Measurements from ENCODE around the gene P3R3URF.

Gene P3R3URF

GRCh38 chr1:46203738-46204405, 27.6 kb upstream of the P3R3URF start:
- Mint-ChIP-seq H3K36me3 (no peaks in the 10 kb centered on the region), H3K27ac (no peak overlapping the region), H3K9me3 (ENCODE audit: low read depth) (no peaks in the 10 kb centered on the region), H3K4me3 (peak overlapping the region; percentile 57), H3K27me3 (no peaks in the 10 kb centered on the region), H3K4me1 (ENCODE audit: low read depth) (peaks cover 23% of the 10 kb centered on the region)

DNA sequence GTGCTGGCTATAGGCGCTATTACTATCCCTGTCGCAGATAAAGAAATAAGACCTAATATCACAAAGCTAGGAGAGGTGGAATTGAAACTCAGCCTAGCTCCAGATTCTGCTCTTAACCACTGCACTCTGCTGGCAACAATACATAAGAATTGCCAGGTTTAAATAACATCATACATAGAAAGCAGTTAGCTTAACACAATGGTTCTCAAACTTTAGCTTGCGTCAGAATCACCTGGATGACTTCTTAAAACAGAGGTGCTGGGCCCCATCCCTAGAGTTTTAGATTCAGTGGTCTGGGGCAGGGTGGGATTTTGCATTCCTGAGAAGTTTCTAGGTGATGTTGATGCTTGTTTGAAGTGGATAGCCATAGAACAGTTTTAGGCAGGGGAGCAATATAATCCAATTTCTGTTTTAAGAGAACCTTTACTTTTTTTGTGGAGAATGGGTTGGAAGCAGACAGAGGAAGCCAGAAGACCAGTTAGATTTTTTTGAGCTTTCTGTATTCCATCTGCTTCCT, 23.0 kb upstream of the P3R3URF start:
- H3K27me3 Mint-ChIP-seq = no peaks in the 10 kb centered on the region
- H3K9me3 Mint-ChIP-seq (ENCODE audit: low read depth) = no peaks in the 10 kb centered on the region
- peaks cover 36% of the 10 kb centered on the region for H3K4me1 Mint-ChIP-seq (ENCODE audit: low read depth)
- H3K36me3 Mint-ChIP-seq = peaks cover 2% of the 10 kb centered on the region
- H3K27ac Mint-ChIP-seq = no peak overlapping the region
- peak overlapping the region; percentile 86 for H3K4me3 Mint-ChIP-seq

DNA sequence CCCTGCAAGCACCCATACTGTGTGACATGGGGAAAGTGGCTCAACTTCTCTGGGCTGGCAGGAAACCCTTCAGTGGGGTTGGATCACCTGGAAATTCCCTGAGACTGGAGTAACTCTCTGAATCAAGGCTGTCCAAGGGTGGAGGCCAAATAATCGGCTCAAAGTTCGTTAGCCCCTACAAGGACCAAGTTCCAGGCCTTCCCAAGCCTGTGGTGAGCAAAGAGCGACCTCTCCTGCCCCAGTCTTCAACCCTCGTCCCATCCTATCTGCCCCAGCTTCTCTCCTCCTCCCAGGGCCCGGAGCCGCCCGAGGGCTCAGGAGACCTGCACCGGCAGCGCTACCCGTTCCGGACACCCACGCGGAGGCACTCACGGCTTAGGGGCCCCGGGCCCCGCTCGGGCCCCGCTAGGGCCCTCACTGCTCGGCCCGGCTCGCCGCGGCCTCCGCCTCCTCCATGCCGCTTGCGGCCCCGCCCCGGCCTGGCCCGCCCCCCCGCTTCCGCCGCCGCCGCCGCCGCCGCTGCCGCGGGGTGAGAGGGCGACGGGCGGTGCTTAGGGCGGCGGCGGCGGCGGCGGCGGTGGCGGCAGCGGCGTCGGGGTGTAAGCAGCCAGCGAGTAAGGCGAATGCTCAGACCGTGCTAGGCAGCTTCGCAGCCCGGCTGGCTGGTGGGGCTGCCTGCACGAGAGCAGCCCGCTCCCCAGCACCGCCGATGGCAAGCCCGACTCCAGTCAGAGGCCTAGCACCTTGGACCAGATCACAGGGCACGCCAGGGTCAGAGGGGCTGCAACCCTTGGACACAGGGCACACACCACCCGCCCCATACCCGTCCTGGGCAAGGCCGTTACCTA, 21.9 kb upstream of the P3R3URF start, which contains the start of gene POMGNT1:
Gene POMGNT1 (minus strand): TSS at position 471 of the 848 bp plus-strand sequence. CDS start 613 bp downstream, outside the sequence.
- no peaks in the 10 kb centered on the region for H3K27me3 Mint-ChIP-seq
- peaks cover 29% of the 10 kb centered on the region for H3K4me1 Mint-ChIP-seq (ENCODE audit: low read depth)
- H3K9me3 Mint-ChIP-seq (ENCODE audit: low read depth) = no peaks in the 10 kb centered on the region
- peak within 1 kb of the TSS; percentile 73 for H3K27ac Mint-ChIP-seq
- peaks cover 2% of the 10 kb centered on the region for H3K36me3 Mint-ChIP-seq
- H3K4me3 Mint-ChIP-seq = peak within 1 kb of the TSS; percentile 86

DNA sequence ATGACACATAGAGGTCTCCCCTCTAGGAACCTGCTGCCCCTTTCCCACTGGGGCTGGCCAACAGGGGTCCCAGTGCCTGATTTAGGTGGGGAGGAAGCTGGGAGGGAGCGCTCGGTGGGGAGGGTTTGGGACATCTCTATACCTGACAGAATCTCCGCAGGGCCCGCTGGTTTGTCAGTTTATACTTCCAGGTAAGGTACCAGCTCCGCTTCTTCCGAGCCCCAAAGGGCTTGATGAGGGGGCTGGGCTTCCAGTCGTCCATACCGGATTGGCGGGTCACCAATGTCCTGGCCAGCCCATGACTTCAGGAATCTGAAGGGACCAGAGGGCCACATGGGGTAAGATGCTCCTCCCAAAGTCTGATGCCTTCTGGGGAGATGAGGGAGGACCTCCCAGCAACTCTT, 21.3 kb upstream of the P3R3URF start:
- Mint-ChIP-seq H3K36me3 (peaks cover 2% of the 10 kb centered on the region), H3K27me3 (no peaks in the 10 kb centered on the region), H3K9me3 (ENCODE audit: low read depth) (no peaks in the 10 kb centered on the region), H3K4me3 (peak overlapping the region; percentile 85), H3K27ac (peak overlapping the region; percentile 73), H3K4me1 (ENCODE audit: low read depth) (peaks cover 24% of the 10 kb centered on the region)

DNA sequence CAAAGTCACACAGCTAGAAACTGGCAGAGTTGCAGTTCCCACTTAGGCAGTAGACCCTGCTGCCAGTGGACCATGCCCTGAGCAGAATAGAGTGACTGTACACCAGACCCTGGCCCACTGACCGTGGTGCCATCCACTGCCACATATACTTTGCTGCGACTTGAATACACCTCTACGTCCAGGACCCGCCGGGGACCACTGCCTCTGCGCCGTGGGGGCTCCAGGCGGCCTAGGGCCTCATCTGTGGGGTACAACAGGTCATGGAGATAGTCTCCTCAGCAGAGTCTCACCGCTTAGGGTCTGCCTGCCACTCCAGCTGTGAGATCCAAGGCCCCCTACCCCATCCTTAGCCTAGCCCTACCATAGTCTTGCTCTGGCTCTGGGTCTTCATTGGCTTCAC, 20.3 kb upstream of the P3R3URF start:
- Mint-ChIP-seq H3K4me3 (peak overlapping the region; percentile 5), H3K27ac (no peak overlapping the region), H3K36me3 (peaks cover 2% of the 10 kb centered on the region), H3K4me1 (ENCODE audit: low read depth) (peaks cover 24% of the 10 kb centered on the region), H3K27me3 (no peaks in the 10 kb centered on the region), H3K9me3 (ENCODE audit: low read depth) (no peaks in the 10 kb centered on the region)

- no peaks in the 10 kb centered on the region for H3K9me3 Mint-ChIP-seq (ENCODE audit: low read depth)
- H3K4me3 Mint-ChIP-seq = no peak overlapping the region
- peaks cover 20% of the 10 kb centered on the region for H3K4me1 Mint-ChIP-seq (ENCODE audit: low read depth)
- peaks cover 2% of the 10 kb centered on the region for H3K36me3 Mint-ChIP-seq
- no peak overlapping the region for H3K27ac Mint-ChIP-seq
- no peaks in the 10 kb centered on the region for H3K27me3 Mint-ChIP-seq
Measured at GRCh38 chr1:46194641-46195193, 18.4 kb upstream of the P3R3URF start.

DNA sequence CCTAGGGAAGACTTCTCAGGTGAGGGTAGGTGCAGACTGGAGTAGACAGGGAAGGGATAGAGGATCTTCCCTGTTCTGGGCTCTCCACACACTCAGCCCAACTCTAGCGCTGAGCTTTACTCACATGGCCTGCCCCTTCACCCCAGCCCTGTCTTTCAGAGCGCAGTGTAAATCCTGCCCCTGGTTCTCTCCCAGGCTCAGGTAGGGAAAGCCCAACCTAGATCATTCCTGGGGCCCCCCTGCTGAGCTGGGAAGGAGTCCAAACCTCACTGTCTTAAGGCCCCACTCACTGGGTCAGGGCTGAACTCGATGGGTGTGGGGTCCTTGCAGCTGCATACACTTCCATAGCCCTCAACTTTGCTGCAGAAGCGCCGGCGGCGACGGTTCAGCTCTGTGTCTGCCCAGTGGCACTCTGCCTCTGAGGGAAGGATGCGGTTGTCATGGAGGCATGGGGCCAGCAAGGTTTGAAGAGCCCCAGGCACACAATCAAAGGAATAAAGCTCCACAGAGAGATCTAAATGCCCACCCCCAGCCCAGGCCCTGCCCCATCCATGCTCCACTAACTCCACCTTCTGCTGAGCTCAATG, 17.8 kb upstream of the P3R3URF start:
- peaks cover 2% of the 10 kb centered on the region for H3K36me3 Mint-ChIP-seq
- H3K4me3 Mint-ChIP-seq = no peak overlapping the region
- no peak overlapping the region for H3K27ac Mint-ChIP-seq
- H3K27me3 Mint-ChIP-seq = no peaks in the 10 kb centered on the region
- no peaks in the 10 kb centered on the region for H3K9me3 Mint-ChIP-seq (ENCODE audit: low read depth)
- H3K4me1 Mint-ChIP-seq (ENCODE audit: low read depth) = peaks cover 14% of the 10 kb centered on the region

DNA sequence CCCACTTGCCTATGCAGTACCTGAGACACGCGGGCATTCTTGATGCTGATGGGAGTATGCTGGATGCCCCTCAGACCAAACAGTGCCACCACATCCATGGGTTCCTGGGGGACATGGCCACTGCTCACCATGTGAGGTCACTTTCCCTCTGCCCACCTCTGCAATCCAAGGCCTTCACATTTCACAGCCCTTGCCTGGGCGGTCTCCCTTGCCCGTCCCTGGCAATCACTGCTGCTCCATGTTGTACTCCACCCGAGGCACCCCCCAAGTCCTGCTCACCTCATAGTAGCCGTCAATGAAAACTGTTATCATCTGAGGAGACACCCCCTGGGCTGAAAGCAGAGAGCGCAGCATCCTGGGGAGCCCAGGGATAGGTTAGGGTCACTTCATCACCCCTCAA, 17.0 kb upstream of the P3R3URF start:
- no peaks in the 10 kb centered on the region for H3K9me3 Mint-ChIP-seq (ENCODE audit: low read depth)
- H3K27me3 Mint-ChIP-seq = no peaks in the 10 kb centered on the region
- peaks cover 11% of the 10 kb centered on the region for H3K4me1 Mint-ChIP-seq (ENCODE audit: low read depth)
- no peak overlapping the region for H3K4me3 Mint-ChIP-seq
- no peak overlapping the region for H3K27ac Mint-ChIP-seq
- H3K36me3 Mint-ChIP-seq = peaks cover 2% of the 10 kb centered on the region

DNA sequence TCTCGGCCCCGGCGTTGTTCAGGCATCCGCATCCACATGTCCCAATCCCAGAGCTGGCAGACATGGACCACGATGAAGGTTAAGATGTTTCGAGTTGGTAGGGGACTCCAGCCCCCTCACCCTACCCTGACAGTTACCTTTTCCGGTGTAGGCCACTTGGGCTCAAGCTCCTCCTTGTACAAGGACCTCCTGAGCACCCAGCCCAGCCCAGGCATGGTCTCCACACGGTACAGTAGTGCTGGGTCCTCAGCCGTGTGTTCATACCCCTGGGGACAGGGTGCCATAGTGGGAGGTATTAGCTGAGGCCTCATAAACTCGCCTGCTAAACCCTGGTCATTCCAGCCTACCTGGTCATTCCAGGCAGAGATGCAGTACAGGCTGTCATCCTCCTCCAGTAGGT, 15.9 kb upstream of the P3R3URF start:
- Mint-ChIP-seq H3K4me3 (no peak overlapping the region), H3K4me1 (ENCODE audit: low read depth) (peaks cover 6% of the 10 kb centered on the region), H3K36me3 (peaks cover 5% of the 10 kb centered on the region), H3K27ac (no peak overlapping the region), H3K9me3 (ENCODE audit: low read depth) (no peaks in the 10 kb centered on the region), H3K27me3 (no peaks in the 10 kb centered on the region)

- Mint-ChIP-seq H3K27me3 (no peaks in the 10 kb centered on the region), H3K4me3 (no peak overlapping the region), H3K9me3 (ENCODE audit: low read depth) (no peaks in the 10 kb centered on the region), H3K36me3 (peaks cover 5% of the 10 kb centered on the region), H3K27ac (no peak overlapping the region), H3K4me1 (ENCODE audit: low read depth) (peaks cover 2% of the 10 kb centered on the region)
Measured at GRCh38 chr1:46191033-46191701, 14.9 kb upstream of the P3R3URF start.

GRCh38 chr1:46190539-46190938, 14.3 kb upstream of the P3R3URF start:
- H3K4me3 Mint-ChIP-seq = no peak overlapping the region
- no peaks in the 10 kb centered on the region for H3K27me3 Mint-ChIP-seq
- peaks cover 3% of the 10 kb centered on the region for H3K4me1 Mint-ChIP-seq (ENCODE audit: low read depth)
- H3K9me3 Mint-ChIP-seq (ENCODE audit: low read depth) = no peaks in the 10 kb centered on the region
- peaks cover 5% of the 10 kb centered on the region for H3K36me3 Mint-ChIP-seq
- H3K27ac Mint-ChIP-seq = no peak overlapping the region

DNA sequence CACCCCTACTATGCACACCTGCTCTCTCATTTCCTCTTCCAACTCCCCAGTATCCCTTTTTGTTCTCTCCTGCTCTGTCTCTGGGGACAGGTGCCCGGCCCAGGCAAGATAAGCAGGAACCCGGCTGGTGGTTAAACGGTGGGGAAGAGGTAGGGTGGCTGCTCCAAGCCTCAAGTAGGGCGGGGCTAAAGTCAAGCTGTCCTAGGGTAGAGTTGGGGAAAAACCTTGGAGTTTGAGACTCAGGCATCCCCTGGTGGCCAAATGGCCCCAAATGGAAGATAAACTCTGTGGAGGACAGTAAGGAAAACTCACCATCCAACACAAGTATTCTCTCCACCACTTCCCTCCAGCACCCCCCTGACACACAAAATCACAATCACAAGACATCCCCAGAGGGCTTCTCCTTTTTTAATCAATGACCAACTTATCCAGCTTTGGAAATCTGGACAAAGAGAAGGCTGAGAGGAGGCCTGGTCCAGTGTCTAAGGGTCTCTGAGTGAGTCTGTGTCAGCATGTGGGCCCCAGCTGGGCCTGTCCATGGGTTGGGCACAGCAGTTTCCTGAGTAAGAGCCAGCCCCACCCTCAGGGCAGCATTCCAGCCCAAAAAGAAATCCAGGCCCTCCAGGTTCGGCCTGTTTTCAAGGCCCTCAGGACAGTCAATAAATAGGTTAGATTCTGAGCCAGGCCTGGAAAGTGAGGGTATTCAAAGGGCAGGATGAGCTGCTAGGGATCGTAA, 12.2 kb upstream of the P3R3URF start:
- Mint-ChIP-seq H3K9me3 (ENCODE audit: low read depth) (no peaks in the 10 kb centered on the region), H3K4me1 (ENCODE audit: low read depth) (peaks cover 19% of the 10 kb centered on the region), H3K27ac (no peak overlapping the region), H3K4me3 (no peak overlapping the region), H3K36me3 (peaks cover 4% of the 10 kb centered on the region), H3K27me3 (no peaks in the 10 kb centered on the region)

DNA sequence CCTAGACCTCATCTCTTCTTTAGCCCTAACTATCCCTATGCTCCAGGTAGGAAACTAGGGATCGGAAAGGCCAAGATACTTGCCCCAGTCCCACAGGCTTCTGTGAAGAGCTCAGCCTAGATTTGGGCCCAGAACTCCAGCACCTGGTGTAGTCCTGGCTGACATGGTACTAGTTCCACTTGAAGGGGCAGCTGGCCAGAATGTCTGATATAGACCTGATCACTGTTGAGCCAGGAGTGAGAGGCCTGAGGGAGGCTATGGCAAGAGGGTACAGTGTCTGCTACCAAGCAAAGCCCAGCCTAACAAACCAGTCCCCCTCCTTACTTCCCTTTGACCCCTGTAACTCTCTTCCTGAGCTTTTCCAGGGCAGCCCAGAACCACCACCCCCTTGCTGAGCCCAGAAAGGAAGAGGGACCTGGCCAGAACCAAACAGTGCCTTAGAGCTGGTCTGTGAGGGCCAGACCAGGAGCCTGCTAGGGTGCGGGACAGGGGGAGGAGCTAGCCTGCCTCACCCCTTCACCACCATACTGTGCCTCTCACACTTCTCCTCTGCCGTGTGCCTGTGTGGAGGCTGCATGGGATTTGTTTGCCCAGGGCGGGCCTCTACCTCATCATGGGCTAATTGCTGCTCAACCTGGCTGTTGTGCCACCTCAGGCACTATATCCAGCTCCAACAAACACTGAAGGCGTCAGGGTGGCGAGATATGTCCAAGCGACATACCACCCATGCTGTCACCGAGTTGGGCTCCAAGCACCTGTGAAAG, 11.0 kb upstream of the P3R3URF start:
- Mint-ChIP-seq H3K4me1 (ENCODE audit: low read depth) (peaks cover 19% of the 10 kb centered on the region), H3K36me3 (peaks cover 4% of the 10 kb centered on the region), H3K27ac (no peak overlapping the region), H3K27me3 (no peaks in the 10 kb centered on the region), H3K9me3 (ENCODE audit: low read depth) (no peaks in the 10 kb centered on the region), H3K4me3 (no peak overlapping the region)
